Erythroblast (primary cell): Measurements from ENCODE around the gene RNLS.

Source experiments
- DNase-seq, 2 experiments: peaks; one replicate each; lab custom pipeline; 2025; lab: John Stamatoyannopoulos, UW
- GATA1 ChIP-seq: IDR thresholded peaks from 2 replicates; pipeline ENCODE4 v1.6.1; 2011; ENCODE audit warnings: low read depth, mild to moderate bottlenecking, control low read depth, low read length, moderate library complexity
- POLR2A ChIP-seq: IDR thresholded peaks from 2 replicates; pipeline ENCODE4 v1.6.1; 2011; ENCODE audit warnings: mild to moderate bottlenecking, low read length

RNLS gene

GRCh38 chr10:88525371-88526069, 57.6 kb downstream of the RNLS start:
- TF ChIP-seq POLR2A (no peak), GATA1 (no peak)
- no peak for DNase-seq

- no peak for TF ChIP-seq GATA1
- TF ChIP-seq POLR2A, result no peak
- no peak for DNase-seq
Observed at GRCh38 chr10:88523739-88524400, 59.2 kb downstream of the RNLS start.

DNA sequence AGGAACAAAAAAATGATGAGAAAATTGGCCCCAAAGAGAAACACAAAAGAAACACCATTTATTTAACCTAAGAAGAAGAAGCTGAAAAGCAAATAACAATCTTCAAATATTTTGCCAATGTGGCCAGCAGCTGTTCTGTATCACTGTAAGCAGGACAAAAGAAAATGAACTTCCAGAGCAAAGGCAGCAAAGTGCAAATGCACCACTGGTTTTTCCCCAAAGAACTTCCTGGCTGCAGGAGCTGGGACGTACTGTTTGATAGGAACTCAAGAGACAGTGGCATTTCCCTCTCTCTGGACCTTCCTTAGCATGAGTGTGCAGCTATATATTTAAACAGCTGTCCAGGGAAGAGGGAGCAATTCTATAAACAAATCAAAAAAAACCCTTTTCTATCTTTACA, 60.4 kb downstream of the RNLS start:
- DNase-seq, result no peak
- TF ChIP-seq GATA1, result no peak
- TF ChIP-seq POLR2A, result no peak

- no peak for DNase-seq
- TF ChIP-seq GATA1 (no peak), POLR2A (no peak)
Observed at GRCh38 chr10:88521791-88522190, 61.3 kb downstream of the RNLS start.

DNA sequence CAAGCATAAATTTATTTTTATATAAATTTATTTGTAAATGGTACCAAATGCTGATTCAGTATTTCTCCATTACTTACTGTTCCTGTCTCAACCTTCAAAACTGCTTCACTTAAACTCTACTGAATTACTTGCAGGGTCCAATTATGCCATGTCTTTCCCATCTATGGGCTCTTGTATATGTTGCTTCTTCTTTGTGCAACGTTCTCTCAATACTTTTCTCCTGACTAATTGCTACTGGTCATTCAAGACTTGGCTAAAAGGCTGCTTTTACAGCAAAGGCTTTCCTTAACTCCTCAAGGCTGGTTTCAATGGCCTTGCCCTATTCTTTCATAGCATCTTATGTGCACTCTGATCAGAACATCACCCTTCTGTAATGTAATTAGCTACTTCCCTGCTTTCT, 67.9 kb downstream of the RNLS start:
- no peak for TF ChIP-seq POLR2A
- TF ChIP-seq GATA1, result no peak
- DNase-seq, result no peak

DNA sequence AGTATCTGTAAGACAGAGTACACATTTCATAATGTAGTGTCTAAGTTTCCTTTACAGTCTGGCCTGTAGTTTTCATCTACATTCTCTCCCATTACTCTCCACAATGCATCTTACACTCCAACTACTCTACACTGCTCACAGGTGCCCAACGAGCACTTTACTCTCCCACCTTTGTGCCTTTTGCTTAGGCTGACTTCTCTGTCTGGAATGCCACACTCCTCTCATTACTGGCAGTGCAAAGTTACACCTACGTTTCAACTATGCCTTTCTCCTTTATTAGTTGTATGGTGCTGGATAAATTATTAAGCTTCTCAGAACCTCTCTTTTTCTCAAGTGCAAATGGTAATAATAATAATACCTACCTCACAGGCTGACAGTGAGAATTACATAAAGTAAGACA, 70.5 kb downstream of the RNLS start:
- DNase-seq, result no peak
- TF ChIP-seq GATA1 (no peak), POLR2A (no peak)

- TF ChIP-seq GATA1, result no peak
- TF ChIP-seq POLR2A, result no peak
- DNase-seq, result no peak
Observed at GRCh38 chr10:88508796-88509195, 74.3 kb downstream of the RNLS start.

DNA sequence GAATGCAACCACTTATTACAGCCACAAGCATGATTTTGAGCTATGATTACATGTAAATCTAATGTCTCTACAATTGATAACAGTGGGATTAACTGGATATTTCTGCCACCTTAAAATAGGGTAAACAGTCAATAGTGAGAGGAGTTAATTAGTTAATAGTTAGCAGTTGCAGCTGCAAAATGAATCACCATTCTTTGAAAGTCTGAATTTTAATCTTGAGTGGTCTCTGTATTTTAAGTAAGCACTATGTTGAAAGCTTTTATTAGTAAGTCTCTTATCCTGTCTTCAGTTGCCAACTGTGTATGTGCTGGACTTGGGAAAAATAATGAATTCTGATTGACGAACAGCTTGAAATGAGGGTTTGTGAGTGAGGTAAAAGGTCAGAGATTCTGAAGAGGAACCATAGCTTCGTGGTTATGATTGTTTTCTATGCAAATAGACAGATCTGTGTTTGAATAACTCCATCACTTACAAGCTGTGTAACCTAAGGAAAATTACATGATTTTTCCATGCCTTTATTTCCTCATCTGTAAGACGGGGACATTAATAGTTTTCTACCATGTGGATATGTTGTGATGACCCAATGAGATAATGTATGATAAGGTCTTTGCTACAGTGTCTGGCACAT, 75.2 kb downstream of the RNLS start:
- no peak for TF ChIP-seq GATA1
- TF ChIP-seq POLR2A, result no peak
- DNase-seq, result no peak

DNA sequence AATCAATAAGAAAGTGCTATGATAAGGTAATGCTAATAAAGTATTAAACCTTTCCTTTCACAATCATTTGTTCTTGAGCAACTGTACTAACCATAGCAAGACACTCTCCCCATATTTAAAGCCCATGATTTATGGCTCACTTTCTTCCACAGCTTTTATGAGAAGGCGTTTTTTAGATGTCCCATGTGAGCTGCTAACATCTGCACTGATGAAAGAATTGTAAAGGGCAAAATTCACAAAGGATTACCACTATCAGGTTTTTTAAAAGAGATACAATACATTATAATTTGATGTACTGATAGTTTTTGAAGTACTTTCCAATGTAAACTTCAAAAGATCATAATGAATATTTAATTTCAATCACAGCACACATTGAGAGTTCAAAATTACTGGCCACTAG, 75.7 kb downstream of the RNLS start:
- no peak for DNase-seq
- TF ChIP-seq POLR2A (no peak), GATA1 (no peak)

- TF ChIP-seq POLR2A (no peak), GATA1 (no peak)
- DNase-seq, result no peak
Observed at GRCh38 chr10:88505680-88506215, 77.4 kb downstream of the RNLS start.

DNA sequence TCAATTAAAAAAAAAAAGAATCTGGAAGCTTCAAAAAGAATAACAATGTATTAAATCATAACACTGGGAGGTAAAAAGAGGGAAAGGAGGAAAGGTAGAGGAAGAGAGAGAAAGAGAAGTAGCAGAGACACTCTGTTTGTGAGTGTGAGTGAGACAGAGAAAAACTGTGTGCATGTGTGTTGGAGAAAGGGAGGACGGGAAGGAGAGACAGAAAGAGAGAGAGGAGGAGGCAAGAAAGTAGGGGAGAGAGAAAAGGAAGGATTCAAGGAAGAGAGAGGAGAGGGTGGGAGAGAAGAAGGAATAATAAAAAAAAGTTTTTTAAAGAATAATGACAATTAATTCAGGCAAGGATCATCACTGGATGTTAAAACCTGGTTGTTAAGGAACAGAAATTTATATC, 77.9 kb downstream of the RNLS start:
- no peak for DNase-seq
- TF ChIP-seq GATA1 (no peak), POLR2A (no peak)

DNA sequence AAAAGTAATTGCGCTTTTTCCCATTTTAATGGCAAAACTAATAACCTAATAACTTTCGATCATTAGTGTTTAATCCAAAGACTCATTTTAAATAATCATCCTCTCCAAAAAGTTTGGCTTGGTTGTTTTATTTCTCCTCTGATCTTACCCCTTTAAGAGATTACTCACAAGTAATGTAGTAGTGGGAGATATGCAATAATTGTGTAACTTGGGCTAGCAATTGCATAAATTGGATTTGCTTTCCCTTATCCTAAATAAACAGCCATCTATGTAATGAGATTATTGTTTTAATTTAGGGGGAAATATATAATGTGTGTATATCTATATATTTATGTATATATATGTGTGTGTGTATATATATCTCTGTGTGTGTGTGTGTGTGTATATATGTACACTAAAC, 82.5 kb downstream of the RNLS start:
- no peak for TF ChIP-seq GATA1
- TF ChIP-seq POLR2A, result no peak
- no peak for DNase-seq

- TF ChIP-seq GATA1, result no peak
- DNase-seq, result no peak
Observed at GRCh38 chr10:88499569-88500470, 83.3 kb downstream of the RNLS start.
